Natural killer cell (primary cell): ENCODE results near the gene ATP6V1G2. TPM values are rescaled to one million over a fixed set of nuclear protein-coding genes. Genes with fewer than 3 reads are reported as not detected.
A peak's percentile ranks its signal among the peaks of the same experiment; 100 is the strongest.

Source experiments
- ATAC-seq, 3 donors: fragments of 150-1000 bp in 2 of 3; fragments of 200-7000 bp in 1 of 3; cut with Tn5 transposase; 1 replicate in 1 of 3; 2 replicates in 2 of 3; pipeline ENCODE4 v1.10.0; 2021; ENCODE audit warnings: mild to moderate bottlenecking in 2 of 3, moderate library complexity in 2 of 3
- DNase-seq, 2 donors: peaks; one replicate each; pipeline versions ENCODE4 v3.0.0 to v3.0.0-alpha.2; 2013 to 2021; ENCODE audit warnings: mixed read lengths in 1 of 2
- H3K27ac ChIP-seq: one replicate; pipeline ENCODE4 v1.5.1; 2013; ENCODE audit warnings: mild to moderate bottlenecking, low read length
- H3K27me3 ChIP-seq: one replicate; pipeline ENCODE4 v1.6.1; 2013; ENCODE audit warnings: low read length; ENCODE audit not compliant: control insufficient read depth, insufficient read depth
- H3K36me3 ChIP-seq: one replicate; pipeline ENCODE4 v1.6.1; 2013; ENCODE audit warnings: low read length; ENCODE audit not compliant: control insufficient read depth, insufficient read depth
- H3K4me1 ChIP-seq: one replicate; pipeline ENCODE4 v1.6.1; 2013; ENCODE audit warnings: low read length; ENCODE audit not compliant: control insufficient read depth, insufficient read depth
- H3K4me3 ChIP-seq: one replicate; pipeline ENCODE4 v1.5.1; 2013; ENCODE audit warnings: low read length
- H3K9me3 ChIP-seq: one replicate; pipeline ENCODE4 v1.6.1; 2013; ENCODE audit warnings: low read length; ENCODE audit not compliant: control insufficient read depth, insufficient read depth
- H3K27ac Mint-ChIP-seq, 2 donors: one replicate each; pipeline ENCODE4 v1.8.0; 2022; ENCODE audit warnings: mild to moderate bottlenecking in 2 of 2, mixed read lengths in 2 of 2, moderate library complexity in 1 of 2
- H3K27me3 Mint-ChIP-seq, 2 donors: one replicate each; pipeline ENCODE4 v1.8.0; 2022; ENCODE audit warnings: low read depth in 2 of 2, mixed read lengths in 2 of 2
- H3K36me3 Mint-ChIP-seq: one replicate; pipeline ENCODE4 v1.8.0; 2022; ENCODE audit warnings: mixed read lengths
- H3K4me1 Mint-ChIP-seq, 2 donors: one replicate each; pipeline ENCODE4 v1.8.0; 2022; ENCODE audit warnings: mixed read lengths in 2 of 2
- H3K4me3 Mint-ChIP-seq: one replicate; pipeline ENCODE4 v1.8.0; 2022; ENCODE audit warnings: mild to moderate bottlenecking, moderate library complexity, mixed read lengths
- H3K9me3 Mint-ChIP-seq, 2 donors: one replicate each; pipeline ENCODE4 v1.8.0; 2022; ENCODE audit warnings: mixed read lengths in 2 of 2
- WGBS: methylation state at CpG from one replicate; pipeline ENCODE4 v1.1.7; 2013; ENCODE audit warnings: missing lambda C conversion rate; ENCODE audit not compliant: insufficient coverage; 5-methylcytosine and 5-hydroxymethylcytosine counted together
- intact Hi-C: fragments of 100-400 bp; cut with micrococcal nuclease; formaldehyde crosslinking; loops from one replicate; pipeline ENCODE4 v1.14.2; 2022
- total RNA-seq, 4 donors: library from RNA; stranded (reverse); fragments of 120-200 nt in 1 of 4; gene quantifications; one replicate each; pipeline versions ENCODE4 v1.2.3 to v1.2.4, GENCODE V29; 2013 to 2022
- TF ChIP-seq, protein P1 (sequence below): fragments of 200-600 bp; IDR thresholded peaks from one replicate; pipeline ENCODE4 v1.8.0; 2022; ENCODE audit warnings: antibody characterized with exemption

Gene ATP6V1G2
- total RNA-seq, 3 donors from 2014 or later (not counting 1 experiment from before 2014, with no cell fraction given) = 1.0 to 2.5 (median 2.1) TPM

DNA sequence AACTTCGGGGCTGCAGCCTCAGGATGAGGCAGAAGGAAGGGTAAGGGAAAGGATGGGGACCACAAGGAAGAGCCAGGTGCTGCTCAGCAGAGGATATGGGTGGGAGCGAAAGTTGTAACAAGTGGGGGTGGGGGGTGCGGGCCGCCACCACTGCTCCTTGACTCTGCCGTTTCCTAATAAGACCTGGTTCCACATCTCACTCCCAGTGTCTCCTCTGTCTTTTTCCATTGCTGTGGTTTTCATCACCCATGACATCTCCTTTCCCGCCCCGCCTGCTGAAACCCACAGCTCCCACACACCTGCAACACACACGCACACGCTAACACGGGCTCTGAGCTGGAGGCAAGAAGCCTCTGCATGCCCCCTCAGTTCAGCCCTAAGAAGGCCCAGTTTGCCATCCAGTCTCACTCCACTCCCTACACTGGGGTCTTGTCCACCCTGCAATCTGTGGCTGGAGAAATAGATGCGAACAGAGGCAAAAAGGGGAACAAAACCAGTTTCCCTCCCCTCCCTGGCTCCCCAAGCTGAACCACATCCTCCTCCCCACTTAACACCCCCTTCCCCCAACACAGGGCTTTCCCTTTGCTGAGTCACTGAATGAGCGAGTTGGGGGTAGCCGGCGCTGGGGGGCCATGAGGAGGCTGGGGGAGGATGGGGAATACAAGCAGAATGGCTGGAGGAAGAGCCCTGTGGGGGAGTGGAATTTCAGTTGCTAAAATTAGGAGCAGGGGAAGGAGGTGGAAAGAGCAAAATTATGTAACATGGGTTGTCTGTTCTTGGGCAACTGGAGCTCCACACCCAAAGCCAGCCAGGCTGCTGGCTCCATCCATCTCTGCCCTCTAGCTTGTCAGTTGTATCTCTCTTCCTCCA is 12.5 kb upstream of the ATP6V1G2 start:
- peak; percentile 68 to 80 (median 70) for ATAC-seq
- WGBS = 3% methylated on average over 14 of the region's 14 CpGs

DNA sequence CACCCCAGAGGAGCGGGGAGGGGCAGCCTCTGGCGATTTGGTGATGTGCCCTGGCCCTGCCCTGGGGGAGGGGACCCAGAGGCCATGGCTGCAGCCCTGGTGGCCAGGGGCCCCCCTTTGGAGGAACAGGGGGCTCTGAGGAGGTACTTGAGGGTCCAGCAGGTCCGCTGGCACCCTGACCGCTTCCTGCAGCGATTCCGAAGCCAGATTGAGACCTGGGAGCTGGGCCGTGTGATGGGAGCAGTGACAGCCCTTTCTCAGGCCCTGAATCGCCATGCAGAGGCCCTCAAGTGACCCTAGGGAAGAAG is 11.9 kb upstream of the ATP6V1G2 start:
- intact Hi-C loops = loop anchor here (2.0 to 5.0 kb wide), 2 partner anchors 15 to 104 kb away; partner anchors contain the start of genes C6orf47, GPANK1 and LTA
- ATAC-seq (no peak), DNase-seq (no peak)
- Histone ChIP-seq H3K27ac (peak overlapping the region; percentile 90), H3K4me3 (peak overlapping the region; percentile 4), H3K36me3 (no peaks in the 10 kb centered on the region), H3K4me1 (peaks cover 69% of the 10 kb centered on the region), H3K27me3 (no peaks in the 10 kb centered on the region), H3K9me3 (no peaks in the 10 kb centered on the region)
- H3K36me3 Mint-ChIP-seq = no peaks in the 10 kb centered on the region
- no peaks in the 10 kb centered on the region for H3K9me3 Mint-ChIP-seq
- TF ChIP-seq, protein P1, sequence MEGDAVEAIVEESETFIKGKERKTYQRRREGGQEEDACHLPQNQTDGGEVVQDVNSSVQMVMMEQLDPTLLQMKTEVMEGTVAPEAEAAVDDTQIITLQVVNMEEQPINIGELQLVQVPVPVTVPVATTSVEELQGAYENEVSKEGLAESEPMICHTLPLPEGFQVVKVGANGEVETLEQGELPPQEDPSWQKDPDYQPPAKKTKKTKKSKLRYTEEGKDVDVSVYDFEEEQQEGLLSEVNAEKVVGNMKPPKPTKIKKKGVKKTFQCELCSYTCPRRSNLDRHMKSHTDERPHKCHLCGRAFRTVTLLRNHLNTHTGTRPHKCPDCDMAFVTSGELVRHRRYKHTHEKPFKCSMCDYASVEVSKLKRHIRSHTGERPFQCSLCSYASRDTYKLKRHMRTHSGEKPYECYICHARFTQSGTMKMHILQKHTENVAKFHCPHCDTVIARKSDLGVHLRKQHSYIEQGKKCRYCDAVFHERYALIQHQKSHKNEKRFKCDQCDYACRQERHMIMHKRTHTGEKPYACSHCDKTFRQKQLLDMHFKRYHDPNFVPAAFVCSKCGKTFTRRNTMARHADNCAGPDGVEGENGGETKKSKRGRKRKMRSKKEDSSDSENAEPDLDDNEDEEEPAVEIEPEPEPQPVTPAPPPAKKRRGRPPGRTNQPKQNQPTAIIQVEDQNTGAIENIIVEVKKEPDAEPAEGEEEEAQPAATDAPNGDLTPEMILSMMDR = no peak
- peak overlapping the region; percentile 82 for H3K4me3 Mint-ChIP-seq
- 60% methylated on average over 8 of the region's 8 CpGs for WGBS
- no peaks in the 10 kb centered on the region for H3K27me3 Mint-ChIP-seq
- peak overlapping the region; percentile 98 for H3K27ac Mint-ChIP-seq
- peaks cover 47 to 61% of the 10 kb centered on the region in 2 donors for H3K4me1 Mint-ChIP-seq

More for the DNA sequence above, 12.5 kb upstream of the ATP6V1G2 start:
- no peaks in the 10 kb centered on the region for H3K36me3 Mint-ChIP-seq
- H3K27ac Mint-ChIP-seq = peak overlapping the region; percentile 98
- no peaks in the 10 kb centered on the region for H3K36me3 ChIP-seq
- H3K27me3 Mint-ChIP-seq = no peaks in the 10 kb centered on the region
- peak overlapping the region; percentile 82 for H3K4me3 Mint-ChIP-seq
- intact Hi-C loops = loop anchor here (2.0 to 5.0 kb wide), 2 partner anchors 14 to 103 kb away; partner anchors contain the start of genes C6orf47, GPANK1 and LTA
- H3K4me3 ChIP-seq = peak overlapping the region; percentile 4
- H3K4me1 Mint-ChIP-seq = peaks cover 47 to 61% of the 10 kb centered on the region in 2 donors
- H3K9me3 Mint-ChIP-seq = no peaks in the 10 kb centered on the region
- peak overlapping the region; percentile 90 for H3K27ac ChIP-seq
- peaks cover 69% of the 10 kb centered on the region for H3K4me1 ChIP-seq
- DNase-seq = peak; percentile 71 to 86
- TF ChIP-seq, protein P1 = no peak
- no peaks in the 10 kb centered on the region for H3K9me3 ChIP-seq
- no peaks in the 10 kb centered on the region for H3K27me3 ChIP-seq

DNA sequence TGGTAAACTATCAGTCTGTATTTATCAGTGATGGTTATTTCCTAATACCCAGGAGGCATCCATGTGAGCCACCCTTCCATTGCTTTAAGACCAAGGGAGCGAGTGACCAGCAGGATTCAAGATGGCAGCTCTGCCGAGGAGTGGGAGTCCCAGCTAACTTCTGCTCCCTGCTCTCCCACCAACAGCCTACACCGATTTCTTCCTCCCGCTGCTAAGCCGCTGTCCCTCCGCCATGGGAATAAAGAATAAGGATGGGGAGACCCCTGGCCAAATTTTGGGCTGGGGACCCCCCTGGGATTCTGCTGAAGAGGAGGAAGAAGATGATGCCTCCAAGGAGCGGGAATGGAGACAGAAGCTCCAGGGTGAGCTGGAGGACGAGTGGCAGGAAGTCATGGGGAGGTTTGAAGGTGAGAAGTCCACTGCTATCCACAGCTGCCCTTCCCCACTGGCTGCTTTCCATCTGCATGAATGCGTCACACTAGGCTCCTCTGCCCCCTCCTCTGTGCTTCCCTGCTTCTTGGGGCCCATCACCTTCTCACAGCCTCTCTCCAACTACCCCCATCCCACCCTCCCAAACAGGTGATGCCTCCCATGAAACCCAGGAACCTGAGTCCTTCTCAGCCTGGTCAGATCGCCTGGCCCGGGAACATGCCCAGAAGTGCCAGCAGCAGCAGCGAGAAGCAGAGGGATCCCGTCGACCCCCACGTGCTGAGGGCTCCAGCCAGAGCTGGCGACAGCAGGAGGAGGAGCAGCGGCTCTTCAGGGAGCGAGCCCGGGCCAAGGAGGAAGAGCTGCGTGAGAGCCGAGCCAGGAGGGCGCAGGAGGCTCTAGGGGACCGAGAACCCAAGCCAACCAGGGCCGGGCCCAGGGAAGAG is 11.3 kb upstream of the ATP6V1G2 start:
- DNase-seq = no peak
- H3K27ac ChIP-seq = peak overlapping the region; percentile 90
- ATAC-seq = no peak
- H3K4me1 ChIP-seq = peaks cover 66% of the 10 kb centered on the region
- 65% methylated on average over 22 of the region's 24 CpGs for WGBS
- H3K36me3 Mint-ChIP-seq = no peaks in the 10 kb centered on the region
- H3K9me3 Mint-ChIP-seq = no peaks in the 10 kb centered on the region
- no peaks in the 10 kb centered on the region for H3K27me3 ChIP-seq
- H3K4me3 ChIP-seq = no peak overlapping the region
- H3K9me3 ChIP-seq = no peaks in the 10 kb centered on the region
- TF ChIP-seq, protein P1 = no peak
- peak overlapping the region; percentile 98 for H3K27ac Mint-ChIP-seq
- H3K27me3 Mint-ChIP-seq = no peaks in the 10 kb centered on the region
- H3K36me3 ChIP-seq = no peaks in the 10 kb centered on the region
- peaks cover 47 to 55% of the 10 kb centered on the region in 2 donors for H3K4me1 Mint-ChIP-seq
- H3K4me3 Mint-ChIP-seq = peak overlapping the region; percentile 82
- intact Hi-C loops = loop anchor here (2.0 to 5.0 kb wide), 2 partner anchors 15 to 105 kb away; partner anchors contain the start of genes C6orf47, GPANK1 and LTA
